SK-N-SH (cell line): Measurements from ENCODE around the gene PTGDS. TPM values are rescaled to one million over a fixed set of nuclear protein-coding genes. Genes with fewer than 3 reads are reported as not detected.

Source experiments
- CTCF ChIA-PET: fragments of 300-600, 350-600 bp; formaldehyde crosslinking; extraction: SDS; loops from one replicate; lab custom pipeline; 2021; lab: Yijun Ruan, JAX
- POLR2A ChIA-PET: fragments of 350-600 bp; sonication (Branson Sonifier 250); formaldehyde crosslinking; extraction: SDS; loops from one replicate; lab custom pipeline; 2020; ENCODE audit warnings: antibody characterized with exemption, inconsistent platforms; lab: Yijun Ruan, JAX
- DNase-seq: peaks from one replicate; pipeline ENCODE4 v3.0.0; 2012
- H2AFZ ChIP-seq: fragments of 200-600 bp; sonication (generic); 2 replicates; pipeline ENCODE4 v1.8.1; 2016; ENCODE audit warnings: antibody characterized with exemption, mild to moderate bottlenecking, low read depth
- H3F3A ChIP-seq: fragments of 200-600 bp; sonication (generic); replicated peaks from 2 replicates; pipeline ENCODE3; 2016; ENCODE audit warnings: antibody characterized with exemption, mild to moderate bottlenecking; ENCODE audit not compliant: insufficient read depth
- H3K27ac ChIP-seq, 2 experiments: fragments of 200-500 bp in 1 of 2; fragments of 200-600 bp in 1 of 2; sonication (Bioruptor generic) in 1 of 2; sonication (generic), shearing (Covaris generic) in 1 of 2; 2 replicates each; pipeline versions ENCODE4 v1.5.1 to v1.6.1; 2014 to 2016; ENCODE audit warnings: low read depth in 2 of 2, inconsistent platforms in 1 of 2, low read length in 1 of 2, mild to moderate bottlenecking in 1 of 2, mixed read lengths in 1 of 2
- H3K27me3 ChIP-seq: fragments of 200-600 bp; sonication (generic), shearing (Covaris generic); 2 replicates; pipeline ENCODE4 v1.6.1; 2016; ENCODE audit warnings: mixed run types; ENCODE audit not compliant: insufficient read depth
- H3K36me3 ChIP-seq, 2 experiments: fragments of 200-500 bp in 1 of 2; fragments of 200-600 bp in 1 of 2; sonication (Bioruptor generic) in 1 of 2; sonication (generic) in 1 of 2; replicated peaks in 1 of 2; 2 replicates each; pipeline versions ENCODE3 to v1.5.1; 2014 to 2016; ENCODE audit warnings: low read length in 1 of 2, mild to moderate bottlenecking in 1 of 2; ENCODE audit not compliant: insufficient read depth in 2 of 2, control insufficient read depth in 1 of 2
- H3K4me1 ChIP-seq, 2 experiments: fragments of 200-500 bp in 1 of 2; fragments of 200-600 bp in 1 of 2; sonication (Bioruptor generic) in 1 of 2; sonication (generic), shearing (Covaris generic) in 1 of 2; 2 replicates each; pipeline versions ENCODE4 v1.5.1 to v1.6.1; 2014 to 2016; ENCODE audit warnings: low read depth in 1 of 2, low read length in 1 of 2, mixed run types in 1 of 2; ENCODE audit not compliant: insufficient read depth in 2 of 2, control insufficient read depth in 1 of 2
- H3K4me2 ChIP-seq: fragments of 200-600 bp; sonication (generic), shearing (Covaris generic); 2 replicates; pipeline ENCODE4 v1.6.1; 2017; ENCODE audit warnings: mixed run types
- H3K4me3 ChIP-seq, 2 experiments: fragments of 200-500 bp in 1 of 2; fragments of 200-600 bp in 1 of 2; sonication (Bioruptor generic) in 1 of 2; sonication (generic), shearing (Covaris generic) in 1 of 2; 2 replicates each; pipeline versions ENCODE4 v1.5.1 to v1.8.1; 2014 to 2016; ENCODE audit warnings: low read depth in 2 of 2, inconsistent platforms in 1 of 2, low read length in 1 of 2, mild to moderate bottlenecking in 1 of 2, mixed read lengths in 1 of 2, moderate library complexity in 1 of 2
- H3K79me2 ChIP-seq: fragments of 200-600 bp; sonication (generic); 2 replicates; pipeline ENCODE4 v1.8.1; 2017; ENCODE audit warnings: mild to moderate bottlenecking; ENCODE audit not compliant: insufficient read depth
- H3K9ac ChIP-seq: fragments of 200-600 bp; sonication (generic); 2 replicates; pipeline ENCODE4 v1.6.1; 2017; ENCODE audit warnings: mixed run types
- H3K9me2 ChIP-seq: fragments of 200-600 bp; sonication (generic); 2 replicates; pipeline ENCODE4 v1.6.1; 2017; ENCODE audit warnings: mixed run types
- H3K9me3 ChIP-seq: fragments of 200-600 bp; sonication (generic); 2 replicates; pipeline ENCODE4 v1.6.1; 2017; ENCODE audit warnings: mixed run types, mild to moderate bottlenecking, moderate library complexity
- H4K20me1 ChIP-seq: fragments of 200-600 bp; sonication (generic); 2 replicates; pipeline ENCODE4 v1.6.1; 2017; ENCODE audit warnings: mild to moderate bottlenecking, mixed run types; ENCODE audit not compliant: insufficient read depth
- CHD2 ChIP-seq: fragments of 150-350 bp; IDR thresholded peaks from 2 replicates; pipeline ENCODE4 v1.6.1; 2018; ENCODE audit warnings: low read length; ENCODE audit not compliant: partially characterized antibody
- ELF1 ChIP-seq: IDR thresholded peaks from 2 replicates; pipeline ENCODE4 v1.4.0; 2012
- EZH2phosphoT487 ChIP-seq: fragments of 200-600 bp; sonication (generic); IDR thresholded peaks from 2 replicates; pipeline ENCODE4 v1.6.1; 2017; ENCODE audit warnings: low read depth, mixed run types, mild to moderate bottlenecking, antibody characterized with exemption, moderate library complexity, borderline replicate concordance
- FOSL2 ChIP-seq: IDR thresholded peaks from 2 replicates; pipeline ENCODE4 v1.4.0; 2012; ENCODE audit warnings: low read depth, mild to moderate bottlenecking, moderate library complexity, borderline replicate concordance
- FOXJ3 ChIP-seq: sonication (generic); formaldehyde crosslinking; IDR thresholded peaks from 2 replicates; pipeline ENCODE4 v1.5.1; 2020; ENCODE audit warnings: mild to moderate bottlenecking, missing genetic modification reagents
- FOXM1 ChIP-seq: IDR thresholded peaks from 2 replicates; pipeline ENCODE4 v1.4.0; 2012; ENCODE audit warnings: low read depth, mild to moderate bottlenecking
- JUND ChIP-seq: IDR thresholded peaks from 2 replicates; pipeline ENCODE4 v1.4.0; 2012
- MXI1 ChIP-seq: IDR thresholded peaks from 2 replicates; pipeline ENCODE4 v1.6.1; 2012; ENCODE audit warnings: mild to moderate bottlenecking, low read depth, low read length, improper control_type of control experiment
- NFIC ChIP-seq: IDR thresholded peaks from 2 replicates; pipeline ENCODE4 v1.4.0; 2012; ENCODE audit warnings: borderline replicate concordance
- NRF1 ChIP-seq: IDR thresholded peaks from 2 replicates; pipeline ENCODE4 v1.6.1; 2012; ENCODE audit warnings: low read depth, mild to moderate bottlenecking, low read length
- POLR2AphosphoS5 ChIP-seq: IDR thresholded peaks from 2 replicates; pipeline ENCODE4 v1.6.1; 2012; ENCODE audit warnings: low read depth, low read length
- RCOR1 ChIP-seq: fragments of 150-350 bp; IDR thresholded peaks from 2 replicates; pipeline ENCODE4 v1.6.1; 2017; ENCODE audit warnings: antibody characterized with exemption, low read length
- RFX5 ChIP-seq: IDR thresholded peaks from 2 replicates; pipeline ENCODE4 v1.6.1; 2012; ENCODE audit warnings: mild to moderate bottlenecking, improper control_type of control experiment, low read length
- SIN3A ChIP-seq: IDR thresholded peaks from 2 replicates; pipeline ENCODE4 v1.6.1; 2012; ENCODE audit warnings: low read depth, mild to moderate bottlenecking, low read length, moderate library complexity, borderline replicate concordance
- SMC3 ChIP-seq: IDR thresholded peaks from 2 replicates; pipeline ENCODE4 v1.6.1; 2012; ENCODE audit warnings: low read depth, low read length, improper control_type of control experiment
- TAF1 ChIP-seq: IDR thresholded peaks from 2 replicates; pipeline ENCODE4 v1.6.1; 2012; ENCODE audit warnings: low read depth, mild to moderate bottlenecking, low read length, moderate library complexity, borderline replicate concordance
- TCF12 ChIP-seq: IDR thresholded peaks from 2 replicates; pipeline ENCODE4 v1.4.0; 2012
- TEAD4 ChIP-seq: IDR thresholded peaks from 2 replicates; pipeline ENCODE4 v1.4.0; 2012; ENCODE audit warnings: mild to moderate bottlenecking, borderline replicate concordance; ENCODE audit not compliant: insufficient read depth
- WGBS: methylation state at CpG from one replicate; pipeline ENCODE4 v1.1.6; 2017; ENCODE audit warnings: low lambda C conversion rate; 5-methylcytosine and 5-hydroxymethylcytosine counted together
- polyA plus RNA-seq, 3 experiments: library from polyadenylated mRNA; depleted of rRNA; stranded (reverse); fragments of >200 nt; gene quantifications; 2 replicates each; pipeline ENCODE4 v1.2.3, GENCODE V29; 2012
- TF ChIP-seq, protein P1 (sequence below): fragments of 150-350 bp; IDR thresholded peaks from 2 replicates; pipeline ENCODE4 v1.6.1; 2016; ENCODE audit warnings: mild to moderate bottlenecking, low read depth, low read length
- TF ChIP-seq, protein P2 (sequence below): IDR thresholded peaks from 2 replicates; pipeline ENCODE4; 2012

Gene PTGDS
- polyA plus RNA-seq, 1 of the 3 experiments (the other 2 are of a cell fraction), result not detected

DNA sequence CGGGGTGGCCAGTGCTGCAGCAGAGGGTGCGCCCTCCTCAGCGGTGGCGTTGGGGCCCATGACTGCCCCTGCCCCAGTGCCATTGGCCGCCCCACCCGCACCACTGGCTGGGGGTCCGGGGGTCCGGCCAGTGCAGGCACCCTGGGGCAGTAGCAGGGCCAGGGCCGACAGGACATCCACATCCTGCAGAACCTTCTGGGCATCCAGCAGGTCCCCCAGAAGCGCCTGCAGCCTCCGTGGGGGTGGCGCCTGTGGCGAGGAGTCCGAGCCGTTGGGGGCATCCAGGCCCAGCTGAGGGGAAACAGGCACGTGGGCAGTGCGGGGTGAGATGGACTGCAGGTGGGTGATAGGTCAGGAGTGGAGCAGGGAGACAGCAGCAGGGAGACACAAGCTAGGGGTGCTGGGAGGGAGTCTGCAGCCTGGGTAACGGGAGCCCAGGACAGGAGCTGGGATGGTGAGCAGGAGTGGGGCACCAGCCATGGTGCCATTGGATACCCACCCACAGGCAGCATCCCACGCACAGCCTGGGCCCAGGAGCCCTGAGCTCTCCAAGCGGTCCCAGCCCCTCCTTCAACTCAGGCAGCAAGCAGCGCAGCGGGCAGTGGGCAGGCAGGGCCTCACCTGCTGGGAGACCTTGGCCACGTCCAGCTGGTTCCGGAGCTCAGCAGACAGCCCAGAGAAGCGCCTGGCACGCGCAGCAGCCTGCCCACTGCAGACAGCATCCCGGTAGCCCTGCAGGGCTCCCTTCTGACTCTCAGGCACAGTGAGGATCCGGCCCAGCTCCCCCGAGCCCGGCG is 43.7 kb downstream of the PTGDS start (continued):
- TF ChIP-seq FOSL2, result no peak
- TF ChIP-seq, all 33 proteins: peak for 0

DNA sequence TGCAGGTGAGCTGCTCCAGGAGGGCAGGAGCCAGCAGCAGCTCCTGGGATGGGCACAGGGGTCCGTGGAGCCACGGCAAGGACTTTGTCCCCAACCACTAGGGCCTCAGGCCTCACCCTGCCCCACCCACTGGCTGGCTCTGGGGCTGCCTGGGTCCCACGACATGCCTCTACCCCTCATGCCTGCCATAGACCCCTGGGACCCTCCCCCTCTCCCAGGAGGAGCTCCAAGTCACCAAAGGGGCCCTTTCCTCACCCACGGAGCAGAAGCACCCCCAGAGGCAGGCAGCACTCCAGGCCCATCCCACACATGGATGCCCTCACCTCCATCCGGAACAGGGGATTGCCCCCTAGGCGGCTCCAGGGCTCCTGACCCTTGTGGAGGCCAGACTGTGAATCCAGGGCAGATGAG is 44.3 kb downstream of the PTGDS start:
- H3K27ac ChIP-seq, result no peak overlapping the region
- ChIA-PET CTCF (interaction anchor here (1.1 to 1.5 kb wide), 4 partner anchors 9 to 74 kb away, joined by 3 to 10 read pairs (median 4); partner anchors contain the start of genes FUT7 and PAXX), POLR2A (interaction anchor here (1.0 kb wide), 1 partner anchor 25 kb away, joined by 3 read pairs; the partner anchor contains the start of gene CLIC3)
- H3K4me2 ChIP-seq, result no peak overlapping the region
- DNase-seq, result no peak
- no peaks in the 10 kb centered on the region for H3F3A ChIP-seq
- peaks cover 0 to 4% of the 10 kb centered on the region in 2 experiments for H3K36me3 ChIP-seq
- H2AFZ ChIP-seq, result no peak overlapping the region
- no peaks in the 10 kb centered on the region for H3K9me2 ChIP-seq
- no peaks in the 10 kb centered on the region for H3K9me3 ChIP-seq
- TF ChIP-seq MXI1 (no peak), RFX5 (no peak), TAF1 (no peak), FOSL2 (no peak), NFIC (no peak), FOXJ3 (CRISPR knock-in tag) (no peak), NRF1 (no peak), SMC3 (no peak), TEAD4 (no peak), JUND (no peak), EZH2phosphoT487 (no peak), RCOR1 (no peak), FOXM1 (no peak), POLR2AphosphoS5 (no peak), ELF1 (no peak), TCF12 (no peak), SIN3A (no peak), CHD2 (no peak)
- TF ChIP-seq, protein P1, sequence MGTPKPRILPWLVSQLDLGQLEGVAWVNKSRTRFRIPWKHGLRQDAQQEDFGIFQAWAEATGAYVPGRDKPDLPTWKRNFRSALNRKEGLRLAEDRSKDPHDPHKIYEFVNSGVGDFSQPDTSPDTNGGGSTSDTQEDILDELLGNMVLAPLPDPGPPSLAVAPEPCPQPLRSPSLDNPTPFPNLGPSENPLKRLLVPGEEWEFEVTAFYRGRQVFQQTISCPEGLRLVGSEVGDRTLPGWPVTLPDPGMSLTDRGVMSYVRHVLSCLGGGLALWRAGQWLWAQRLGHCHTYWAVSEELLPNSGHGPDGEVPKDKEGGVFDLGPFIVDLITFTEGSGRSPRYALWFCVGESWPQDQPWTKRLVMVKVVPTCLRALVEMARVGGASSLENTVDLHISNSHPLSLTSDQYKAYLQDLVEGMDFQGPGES, result no peak
- TF ChIP-seq, protein P2, sequence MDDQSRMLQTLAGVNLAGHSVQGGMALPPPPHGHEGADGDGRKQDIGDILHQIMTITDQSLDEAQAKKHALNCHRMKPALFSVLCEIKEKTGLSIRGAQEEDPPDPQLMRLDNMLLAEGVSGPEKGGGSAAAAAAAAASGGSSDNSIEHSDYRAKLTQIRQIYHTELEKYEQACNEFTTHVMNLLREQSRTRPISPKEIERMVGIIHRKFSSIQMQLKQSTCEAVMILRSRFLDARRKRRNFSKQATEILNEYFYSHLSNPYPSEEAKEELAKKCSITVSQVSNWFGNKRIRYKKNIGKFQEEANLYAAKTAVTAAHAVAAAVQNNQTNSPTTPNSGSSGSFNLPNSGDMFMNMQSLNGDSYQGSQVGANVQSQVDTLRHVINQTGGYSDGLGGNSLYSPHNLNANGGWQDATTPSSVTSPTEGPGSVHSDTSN, result no peak
- H3K4me1 ChIP-seq, result peaks cover 0 to 18% of the 10 kb centered on the region in 2 experiments; a peak in 1 of 4 replicates
- H4K20me1 ChIP-seq, result 0 out of 2 replicates have a peak, but pooled peaks cover 4% of the 10 kb centered on the region
- H3K79me2 ChIP-seq, result no peaks in the 10 kb centered on the region
- H3K9ac ChIP-seq, result no peak overlapping the region
- H3K4me3 ChIP-seq, result no peak overlapping the region
- WGBS, result 89% methylated on average over 2 of the region's 6 CpGs
- no peaks in the 10 kb centered on the region for H3K27me3 ChIP-seq
